Kidney epithelial cell (primary cell): Measurements from ENCODE around the gene NVL. TPM values are rescaled to one million over a fixed set of nuclear protein-coding genes. Genes with fewer than 3 reads are reported as not detected.

Source experiments
- DNase-seq: peaks from one replicate; pipeline ENCODE4 v3.0.0-alpha.2; 2010; ENCODE audit warnings: low read depth
- H3K27me3 ChIP-seq: 2 replicates; pipeline ENCODE4 v1.6.0; 2011; ENCODE audit warnings: low read length; ENCODE audit not compliant: control insufficient read depth, insufficient read depth
- H3K36me3 ChIP-seq: 2 replicates; pipeline ENCODE4 v1.5.1; 2011; ENCODE audit warnings: low read length; ENCODE audit not compliant: control insufficient read depth, insufficient read depth
- H3K4me3 ChIP-seq: 2 replicates; pipeline ENCODE4 v1.5.1; 2011; ENCODE audit warnings: low read depth, mild to moderate bottlenecking, control low read depth, low read length
- CTCF ChIP-seq: IDR thresholded peaks from 2 replicates; pipeline ENCODE4 v1.5.1; 2011; ENCODE audit warnings: mild to moderate bottlenecking, moderate library complexity, low read length, control low read depth, inconsistent platforms; ENCODE audit not compliant: insufficient read depth, poor library complexity, severe bottlenecking
- total RNA-seq: library from RNA; depleted of rRNA; stranded (reverse); fragments of >200 nt; gene quantifications from 2 replicates; pipeline ENCODE4 v1.2.3, GENCODE V29; 2015

Gene NVL
- total RNA-seq, 1 donor from 2014 or later = 26.1 TPM

DNA sequence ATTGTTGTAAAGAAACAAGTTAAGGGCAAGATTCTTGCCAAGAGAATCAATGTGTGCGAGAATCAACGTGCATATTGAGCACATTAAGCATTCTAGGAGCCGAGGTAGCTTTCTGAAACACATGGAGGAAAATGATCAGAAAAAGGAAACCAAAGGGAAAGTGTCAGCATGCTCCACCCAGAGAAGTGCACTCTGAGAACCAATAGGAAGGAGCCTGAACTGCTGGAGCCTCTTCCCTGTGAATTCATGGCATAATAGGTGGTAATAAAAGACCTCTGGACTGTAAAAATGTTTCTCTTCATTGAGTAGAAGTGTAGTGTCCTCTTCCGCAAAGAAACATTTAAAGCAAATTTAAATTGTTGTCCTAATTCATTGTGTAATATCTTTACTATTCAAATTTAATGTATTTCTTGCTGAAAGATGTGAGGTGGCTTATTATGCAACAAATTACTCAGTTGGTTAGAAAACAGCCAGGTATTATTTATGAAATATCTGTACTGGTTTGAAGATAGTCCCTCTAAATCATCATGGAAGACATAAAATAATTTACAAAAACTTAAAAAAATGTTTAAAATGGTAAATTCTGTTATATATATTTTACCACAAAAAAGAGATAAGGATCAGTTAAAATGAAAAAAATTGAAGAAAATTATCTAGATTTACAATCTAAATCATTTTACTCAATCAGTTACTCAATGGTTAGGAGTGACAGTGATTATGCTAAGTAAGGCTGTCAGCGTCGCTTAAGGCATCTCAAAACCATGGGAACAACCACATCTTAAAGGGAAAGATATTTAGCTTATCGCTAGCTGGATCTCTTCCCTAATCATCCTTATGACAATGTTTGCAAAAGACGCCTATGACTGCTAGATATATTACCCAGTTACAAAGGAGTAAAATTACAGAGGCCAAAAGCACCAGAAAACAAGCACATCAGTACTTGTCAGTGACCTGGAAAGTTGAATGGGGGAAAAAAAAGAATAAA is 31.3 kb downstream of the NVL start:
- Histone ChIP-seq H3K36me3 (peaks cover 2% of the 10 kb centered on the region), H3K27me3 (no peaks in the 10 kb centered on the region), H3K4me3 (no peak overlapping the region)
- no peak for DNase-seq
- TF ChIP-seq CTCF = no peak

DNA sequence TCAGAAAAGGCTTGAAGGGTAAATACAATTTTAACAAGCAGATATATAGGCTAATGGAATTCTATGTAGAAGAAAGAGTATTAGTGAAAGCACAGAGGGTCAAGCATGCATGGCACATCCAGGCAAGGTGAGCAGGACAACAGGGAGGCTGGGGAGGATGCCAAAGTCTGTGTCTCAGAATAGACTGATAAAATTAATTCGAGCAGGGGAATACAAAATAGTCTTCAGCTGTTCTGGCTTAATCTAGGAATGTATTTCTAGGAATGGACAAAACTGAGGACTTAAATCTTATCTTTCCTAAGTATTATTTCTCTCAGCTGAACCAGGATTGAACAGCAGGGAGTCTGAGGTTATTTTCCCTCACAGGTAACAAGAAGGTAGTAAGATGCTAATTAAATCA is 35.2 kb downstream of the NVL start:
- Histone ChIP-seq H3K36me3 (peaks cover 2% of the 10 kb centered on the region), H3K4me3 (no peak overlapping the region), H3K27me3 (no peaks in the 10 kb centered on the region)
- TF ChIP-seq CTCF = no peak
- DNase-seq = no peak

DNA sequence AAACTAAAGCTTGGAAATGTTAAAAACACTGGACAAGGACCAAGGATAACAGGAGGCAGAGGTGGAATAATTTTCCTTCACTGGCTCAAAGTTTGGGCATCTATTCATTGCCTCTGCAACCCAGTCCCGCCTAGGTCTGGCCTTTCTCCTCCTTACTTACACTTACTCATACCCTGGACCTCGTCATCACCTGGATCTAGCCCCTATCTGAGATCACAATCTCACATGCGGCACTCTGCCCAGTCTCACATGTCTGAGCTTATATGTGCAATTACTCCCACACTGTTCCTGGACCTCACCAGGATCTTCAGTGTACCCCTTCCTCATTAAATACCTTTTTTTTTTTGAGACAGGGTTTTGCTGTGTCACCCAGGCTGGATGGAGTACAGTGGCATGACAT is 37.6 kb downstream of the NVL start:
- Histone ChIP-seq H3K27me3 (no peaks in the 10 kb centered on the region), H3K4me3 (no peak overlapping the region), H3K36me3 (no peaks in the 10 kb centered on the region)
- TF ChIP-seq CTCF = no peak
- DNase-seq = no peak

- Histone ChIP-seq H3K27me3 (no peaks in the 10 kb centered on the region), H3K36me3 (no peaks in the 10 kb centered on the region), H3K4me3 (no peak overlapping the region)
- no peak for TF ChIP-seq CTCF
- DNase-seq = no peak
Measured at GRCh38 chr1:224289396-224289795, 40.6 kb downstream of the NVL start.

- H3K27me3 ChIP-seq = no peaks in the 10 kb centered on the region
- H3K4me3 ChIP-seq = no peak overlapping the region
- no peak for TF ChIP-seq CTCF
- no peaks in the 10 kb centered on the region for H3K36me3 ChIP-seq
- no peak for DNase-seq
Measured at GRCh38 chr1:224287714-224288113, 42.3 kb downstream of the NVL start.
